Vagina (tissue), 2 donors: ENCODE measurements around the gene DAB1. TPM values are rescaled to one million over a fixed set of nuclear protein-coding genes. Genes with fewer than 3 reads are reported as not detected.

Experiments used
- DNase-seq, 2 donors: peaks; one replicate each; pipeline ENCODE4 v3.0.0-alpha.2; 2017; ENCODE audit errors: extremely low spot score in 2 of 2
- H3K27ac ChIP-seq: fragments of 200-600 bp; sonication (generic); one replicate; pipeline ENCODE4 v1.5.1; 2019
- H3K27me3 ChIP-seq: fragments of 200-600 bp; sonication (generic); one replicate; pipeline ENCODE4 v1.5.1; 2019
- H3K36me3 ChIP-seq, 2 donors: fragments of 200-600 bp; sonication (generic); one replicate each; pipeline ENCODE4 v1.5.1; 2017 to 2019
- H3K4me1 ChIP-seq: fragments of 200-600 bp; sonication (generic); one replicate; pipeline ENCODE4 v1.5.1; 2019
- H3K4me3 ChIP-seq, 2 donors: fragments of 200-600 bp; sonication (generic); 1 replicate in 1 of 2; 2 replicates in 1 of 2; pipeline ENCODE4 v1.5.1; 2016 to 2019
- H3K9me3 ChIP-seq: fragments of 200-600 bp; sonication (generic); one replicate; pipeline ENCODE4 v1.5.1; 2019
- POLR2A ChIP-seq, 2 donors: fragments of 450-650 bp; IDR thresholded peaks; one replicate each; pipeline ENCODE4 v1.6.1; 2017; ENCODE audit warnings: antibody characterized with exemption in 2 of 2, mild to moderate bottlenecking in 2 of 2, moderate library complexity in 2 of 2
- POLR2AphosphoS5 ChIP-seq, 2 donors: sonication (generic); formaldehyde crosslinking; IDR thresholded peaks; one replicate each; pipeline ENCODE4 v1.9.0; 2017; ENCODE audit warnings: antibody characterized with exemption in 2 of 2, mild to moderate bottlenecking in 2 of 2, low read depth in 1 of 2; ENCODE audit not compliant: insufficient read depth in 1 of 2
- intact Hi-C: fragments of 100-400 bp; cut with DNase I; formaldehyde crosslinking; loops from one replicate; pipeline ENCODE4 v1.15.1; 2023
- total RNA-seq: library from RNA; depleted of rRNA; stranded (reverse); fragments of >200 nt; gene quantifications from one replicate; pipeline ENCODE4 v1.2.3, GENCODE V29; 2016
- TF ChIP-seq, protein P1 (sequence below), 3 experiments: fragments of 450-650 bp in 2 of 3; fragments of 200-600 bp in 1 of 3; sonication (generic) in 1 of 3; IDR thresholded peaks; one replicate each; pipeline ENCODE4 v1.5.1; 2017 to 2019; ENCODE audit warnings: antibody characterized with exemption in 3 of 3, mild to moderate bottlenecking in 2 of 3, moderate library complexity in 2 of 3

DAB1 gene
- total RNA-seq, 1 donor from 2014 or later, result 0.25 TPM

DNA sequence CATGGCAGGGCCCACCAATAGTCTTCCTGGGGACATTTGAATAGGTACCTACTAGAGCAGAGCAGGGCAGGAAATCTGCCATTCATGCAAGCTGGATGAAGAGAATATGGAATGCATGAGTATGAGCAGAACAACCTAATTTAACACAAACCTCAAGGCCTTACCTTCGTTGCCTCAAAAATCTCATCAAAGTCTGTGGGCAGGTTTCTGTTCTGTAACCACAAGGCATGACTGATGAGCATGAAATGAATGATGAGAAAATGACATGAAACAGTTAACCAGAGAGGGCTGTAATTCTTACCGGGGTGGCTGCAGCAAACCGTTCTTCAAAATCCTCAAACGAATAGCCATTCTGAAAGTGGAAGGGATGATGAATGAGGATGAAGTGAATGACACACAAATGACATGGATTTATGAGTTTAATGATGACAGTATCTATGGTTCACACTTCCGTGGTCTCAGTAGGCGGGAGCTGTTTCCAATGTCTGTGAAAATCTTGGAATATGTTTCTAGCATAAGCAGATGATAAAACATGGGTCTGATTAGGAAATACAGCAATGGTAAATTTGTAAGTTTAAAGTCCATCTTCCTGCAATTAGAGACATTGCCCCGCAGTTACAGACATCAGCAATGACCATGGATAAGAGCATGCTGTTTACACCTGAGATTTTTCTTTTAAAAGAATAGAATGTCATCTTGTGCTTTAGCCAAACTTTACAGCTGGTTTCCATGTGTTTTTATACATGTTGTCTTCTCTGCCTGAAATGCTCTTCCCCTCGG lies 390.4 kb downstream of the DAB1 start:
- H3K27me3 ChIP-seq, result no peaks in the 10 kb centered on the region
- H3K4me3 ChIP-seq, result no peak overlapping the region
- H3K27ac ChIP-seq, result no peak overlapping the region
- no peak for DNase-seq
- intact Hi-C loops, result no loop called here
- TF ChIP-seq POLR2A (IDR thresholded peaks at IDR 0.05), result no peak
- TF ChIP-seq, protein P1, sequence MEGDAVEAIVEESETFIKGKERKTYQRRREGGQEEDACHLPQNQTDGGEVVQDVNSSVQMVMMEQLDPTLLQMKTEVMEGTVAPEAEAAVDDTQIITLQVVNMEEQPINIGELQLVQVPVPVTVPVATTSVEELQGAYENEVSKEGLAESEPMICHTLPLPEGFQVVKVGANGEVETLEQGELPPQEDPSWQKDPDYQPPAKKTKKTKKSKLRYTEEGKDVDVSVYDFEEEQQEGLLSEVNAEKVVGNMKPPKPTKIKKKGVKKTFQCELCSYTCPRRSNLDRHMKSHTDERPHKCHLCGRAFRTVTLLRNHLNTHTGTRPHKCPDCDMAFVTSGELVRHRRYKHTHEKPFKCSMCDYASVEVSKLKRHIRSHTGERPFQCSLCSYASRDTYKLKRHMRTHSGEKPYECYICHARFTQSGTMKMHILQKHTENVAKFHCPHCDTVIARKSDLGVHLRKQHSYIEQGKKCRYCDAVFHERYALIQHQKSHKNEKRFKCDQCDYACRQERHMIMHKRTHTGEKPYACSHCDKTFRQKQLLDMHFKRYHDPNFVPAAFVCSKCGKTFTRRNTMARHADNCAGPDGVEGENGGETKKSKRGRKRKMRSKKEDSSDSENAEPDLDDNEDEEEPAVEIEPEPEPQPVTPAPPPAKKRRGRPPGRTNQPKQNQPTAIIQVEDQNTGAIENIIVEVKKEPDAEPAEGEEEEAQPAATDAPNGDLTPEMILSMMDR (IDR thresholded peaks at IDR 0.05), result no peak
- TF ChIP-seq POLR2AphosphoS5 (IDR thresholded peaks at IDR 0.05; ENCODE audit: insufficient read depth in 1 of 2, low read depth in 1 of 2), result no peak
- no peaks in the 10 kb centered on the region for H3K9me3 ChIP-seq
- H3K36me3 ChIP-seq, result no peaks in the 10 kb centered on the region
- H3K4me1 ChIP-seq, result peaks cover 4% of the 10 kb centered on the region

DNA sequence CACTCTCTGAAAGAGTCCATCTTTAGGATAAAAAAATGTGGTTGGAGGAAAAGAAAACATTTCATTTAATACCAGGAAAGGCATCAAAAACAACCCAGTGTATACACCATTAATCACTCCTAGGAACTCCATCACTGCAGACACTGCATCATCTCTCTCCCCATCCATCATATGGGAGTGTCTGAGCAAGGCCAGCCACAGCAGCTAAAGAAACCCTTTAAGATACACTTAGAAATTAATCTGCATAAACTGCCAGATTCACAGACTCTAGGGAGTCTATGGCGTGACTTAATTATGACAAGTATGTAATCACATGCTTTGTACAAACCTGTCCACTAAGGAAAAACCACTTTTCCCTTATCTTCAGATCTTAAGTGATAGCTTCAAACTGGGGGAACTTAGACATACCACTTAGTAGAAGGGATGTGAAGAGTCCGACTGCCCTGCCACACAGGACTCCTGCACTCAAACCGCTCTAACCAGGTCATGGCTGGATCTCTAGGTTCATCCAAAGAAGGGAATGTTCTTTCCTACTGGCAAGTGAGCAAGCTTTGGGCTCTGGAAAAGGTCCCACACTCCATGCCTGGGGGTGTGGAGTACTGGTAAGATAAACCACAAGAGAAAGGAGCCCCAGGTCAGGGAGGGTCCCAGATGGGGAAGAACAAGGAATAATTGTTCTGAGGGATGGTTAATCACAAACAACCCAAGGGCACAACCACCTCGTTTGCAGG lies 397.1 kb downstream of the DAB1 start:
- intact Hi-C loops, result no loop called here

DNA sequence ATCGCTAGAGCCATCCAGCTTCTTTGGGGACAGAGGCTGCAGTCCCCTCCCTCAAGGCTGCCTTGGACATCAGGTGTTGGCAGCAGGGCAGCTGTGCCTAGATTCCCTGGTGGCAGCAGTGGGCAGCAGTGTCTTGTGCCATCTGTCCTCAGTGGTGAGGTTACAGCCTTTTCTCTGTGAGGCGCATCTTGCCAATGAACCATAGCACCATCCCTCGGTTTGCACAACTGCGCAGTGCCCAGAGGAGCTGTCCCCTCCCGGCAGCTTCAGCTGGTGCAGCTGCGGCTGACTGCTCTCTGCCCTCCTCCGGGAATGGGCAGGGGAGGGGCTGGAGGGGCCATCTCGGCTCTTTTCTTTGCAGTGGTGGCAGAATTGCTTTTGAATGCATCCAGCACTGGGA lies 399.0 kb downstream of the DAB1 start:
- TF ChIP-seq POLR2AphosphoS5 (IDR thresholded peaks at IDR 0.05; ENCODE audit: insufficient read depth in 1 of 2, low read depth in 1 of 2) (no peak), POLR2A (IDR thresholded peaks at IDR 0.05) (no peak)
- TF ChIP-seq, protein P1 (IDR thresholded peaks at IDR 0.05), result no peak
- Histone ChIP-seq H3K27me3 (no peaks in the 10 kb centered on the region), H3K27ac (no peak overlapping the region), H3K9me3 (no peaks in the 10 kb centered on the region), H3K4me1 (no peaks in the 10 kb centered on the region), H3K36me3 (no peaks in the 10 kb centered on the region), H3K4me3 (no peak overlapping the region)
- DNase-seq, result no peak
- intact Hi-C loops, result no loop called here

More for the DNA sequence above, 397.1 kb downstream of the DAB1 start:
- no peak for DNase-seq
- no peaks in the 10 kb centered on the region for H3K27me3 ChIP-seq
- no peak overlapping the region for H3K27ac ChIP-seq
- H3K4me1 ChIP-seq, result peaks cover 4% of the 10 kb centered on the region
- TF ChIP-seq, protein P1 (IDR thresholded peaks at IDR 0.05), result no peak
- TF ChIP-seq POLR2A (IDR thresholded peaks at IDR 0.05), result no peak
- TF ChIP-seq POLR2AphosphoS5 (IDR thresholded peaks at IDR 0.05; ENCODE audit: insufficient read depth in 1 of 2, low read depth in 1 of 2), result no peak
- no peaks in the 10 kb centered on the region for H3K36me3 ChIP-seq
- no peak overlapping the region for H3K4me3 ChIP-seq
- no peaks in the 10 kb centered on the region for H3K9me3 ChIP-seq

DNA sequence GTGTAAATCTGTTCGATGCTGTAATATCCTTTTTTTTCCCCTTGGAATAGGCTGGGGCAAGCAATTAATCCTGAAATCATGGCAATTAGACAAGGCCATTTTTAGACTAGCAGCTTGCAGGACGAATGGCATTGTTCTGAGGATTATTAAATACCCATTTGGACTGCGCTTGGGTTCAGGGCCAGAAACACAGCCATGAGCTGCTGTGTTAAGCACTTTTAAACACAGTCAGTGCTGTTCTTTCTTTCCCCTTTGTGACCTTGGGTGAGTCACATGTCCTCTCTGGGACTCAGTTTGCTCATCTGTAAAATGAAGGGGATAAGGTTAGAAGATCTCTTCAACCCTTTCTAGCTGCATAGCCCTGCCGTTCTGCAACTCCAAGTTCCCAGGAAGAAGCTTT lies 399.4 kb downstream of the DAB1 start:
- no peak overlapping the region for H3K4me3 ChIP-seq
- no peak for DNase-seq
- no peaks in the 10 kb centered on the region for H3K27me3 ChIP-seq
- intact Hi-C loops, result no loop called here
- no peaks in the 10 kb centered on the region for H3K36me3 ChIP-seq
- no peaks in the 10 kb centered on the region for H3K4me1 ChIP-seq
- H3K27ac ChIP-seq, result no peak overlapping the region
- H3K9me3 ChIP-seq, result no peaks in the 10 kb centered on the region
- TF ChIP-seq POLR2AphosphoS5 (IDR thresholded peaks at IDR 0.05; ENCODE audit: insufficient read depth in 1 of 2, low read depth in 1 of 2) (no peak), POLR2A (IDR thresholded peaks at IDR 0.05) (no peak)
- TF ChIP-seq, protein P1 (IDR thresholded peaks at IDR 0.05), result no peak

DNA sequence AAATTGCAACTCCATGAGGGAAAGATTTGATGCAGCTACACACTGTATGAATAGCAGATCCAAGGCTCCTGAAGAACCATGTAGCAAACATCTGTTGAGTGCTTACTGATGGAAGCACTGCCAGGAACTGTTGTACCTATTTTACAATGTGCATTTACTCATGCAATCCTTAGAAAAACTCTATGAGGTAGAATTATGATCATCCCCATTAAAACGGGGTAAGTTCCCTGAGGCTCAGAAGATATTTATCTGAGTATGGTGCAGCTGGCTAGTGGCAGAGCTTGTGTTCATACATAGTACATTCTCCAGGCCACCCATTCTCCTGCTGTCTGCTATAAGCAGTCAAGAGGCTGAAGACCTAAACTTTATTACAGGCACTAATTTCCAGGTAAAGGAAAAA lies 403.6 kb downstream of the DAB1 start:
- intact Hi-C loops, result no loop called here
- H3K36me3 ChIP-seq, result no peaks in the 10 kb centered on the region
- no peaks in the 10 kb centered on the region for H3K4me1 ChIP-seq
- H3K9me3 ChIP-seq, result no peaks in the 10 kb centered on the region
- H3K27me3 ChIP-seq, result no peaks in the 10 kb centered on the region
- no peak overlapping the region for H3K4me3 ChIP-seq
- H3K27ac ChIP-seq, result no peak overlapping the region
- no peak for DNase-seq
- TF ChIP-seq POLR2A (IDR thresholded peaks at IDR 0.05), result no peak
- TF ChIP-seq, protein P1 (IDR thresholded peaks at IDR 0.05), result no peak
- no peak for TF ChIP-seq POLR2AphosphoS5 (IDR thresholded peaks at IDR 0.05; ENCODE audit: insufficient read depth in 1 of 2, low read depth in 1 of 2)
